Common myeloid progenitor, CD34-positive (primary cell): Measurements from ENCODE around the gene SGPP1.
"Not testable (repeated sequence)": the region's sequence is repeated elsewhere in the genome, so short reads cannot be mapped to it uniquely, and the experiment has no call there.

Experiments used
- CTCF ChIA-PET: fragments of 350-600 bp; sonication (Branson Sonifier 250); formaldehyde crosslinking; loops from one replicate; lab custom pipeline; 2021; ENCODE audit warnings: antibody characterized with exemption; lab: Charles Lee
- POLR2A ChIA-PET: fragments of 350-600 bp; sonication (Branson Sonifier 250); formaldehyde crosslinking; loops from one replicate; lab custom pipeline; 2021; ENCODE audit warnings: antibody characterized with exemption; lab: Charles Lee
- DNase-seq, 3 donors: peaks; one replicate each; pipeline versions ENCODE4 v3.0.0 to v3.0.0-alpha.2; 2013
- H3K27ac ChIP-seq, 2 experiments: 1 replicate in 1 of 2; 2 replicates in 1 of 2; pipeline ENCODE4 v1.7.0; 2013; ENCODE audit warnings: inconsistent platforms in 2 of 2, low read length in 2 of 2, mild to moderate bottlenecking in 2 of 2, low read depth in 1 of 2, moderate library complexity in 1 of 2; ENCODE audit not compliant: severe bottlenecking in 2 of 2, insufficient read depth in 1 of 2, poor library complexity in 1 of 2
- H3K27me3 ChIP-seq, 5 experiments: replicated peaks in 2 of 5; 1 replicate in 3 of 5; 2 replicates in 2 of 5; pipeline versions ENCODE4 v1.6.1 to v1.7.0; 2013; ENCODE audit warnings: low read length in 4 of 5, mild to moderate bottlenecking in 2 of 5, moderate library complexity in 2 of 5, inconsistent platforms in 1 of 5; ENCODE audit not compliant: insufficient read depth in 5 of 5, control insufficient read depth in 4 of 5
- H3K36me3 ChIP-seq, 4 experiments: 1 replicate in 2 of 4; 2 replicates in 2 of 4; pipeline versions ENCODE4 v1.6.1 to v1.7.0; 2013; ENCODE audit warnings: low read length in 3 of 4, control low read depth in 1 of 4, mild to moderate bottlenecking in 1 of 4; ENCODE audit not compliant: control insufficient read depth in 4 of 4, insufficient read depth in 4 of 4
- H3K4me1 ChIP-seq, 4 experiments: 1 replicate in 3 of 4; 2 replicates in 1 of 4; pipeline versions ENCODE4 v1.6.1 to v1.7.1; 2013; ENCODE audit warnings: low read length in 3 of 4, mild to moderate bottlenecking in 3 of 4, control low read depth in 1 of 4, inconsistent platforms in 1 of 4, moderate library complexity in 1 of 4; ENCODE audit not compliant: control insufficient read depth in 4 of 4, insufficient read depth in 4 of 4; ENCODE audit errors: control extremely low read depth in 1 of 4
- H3K4me3 ChIP-seq, 7 experiments: 1 replicate in 4 of 7; 2 replicates in 3 of 7; pipeline versions ENCODE4 v1.5.1 to v1.7.0; 2013; ENCODE audit warnings: mild to moderate bottlenecking in 7 of 7, low read length in 6 of 7, moderate library complexity in 6 of 7, inconsistent platforms in 2 of 7, low read depth in 2 of 7, control low read depth in 1 of 7; ENCODE audit not compliant: insufficient read depth in 4 of 7, control insufficient read depth in 1 of 7; ENCODE audit errors: extremely low read depth in 1 of 7
- H3K9me3 ChIP-seq, 5 experiments: 1 replicate in 4 of 5; 2 replicates in 1 of 5; pipeline versions ENCODE4 v1.6.1 to v1.7.1; 2013; ENCODE audit warnings: low read length in 4 of 5, mild to moderate bottlenecking in 2 of 5, inconsistent platforms in 1 of 5, low read depth in 1 of 5, moderate library complexity in 1 of 5; ENCODE audit not compliant: control insufficient read depth in 4 of 5, insufficient read depth in 2 of 5; ENCODE audit errors: control extremely low read depth in 1 of 5
- WGBS: methylation state at CpG from one replicate; pipeline ENCODE4 v1.1.5; 2013; ENCODE audit not compliant: insufficient coverage; 5-methylcytosine and 5-hydroxymethylcytosine counted together

SGPP1 gene

GRCh38 chr14:63670692-63671091 is 57.2 kb downstream of the SGPP1 start:
- CTCF ChIA-PET: no interaction called here
- no peaks in the 10 kb centered on the region for H3K27me3 ChIP-seq
- no peak overlapping the region for H3K27ac ChIP-seq
- DNase-seq: no peak
- POLR2A ChIA-PET: no interaction called here
- H3K9me3 ChIP-seq: no peaks in the 10 kb centered on the region
- H3K4me3 ChIP-seq: no peak overlapping the region
- H3K4me1 ChIP-seq: no peaks in the 10 kb centered on the region
- H3K36me3 ChIP-seq: no peaks in the 10 kb centered on the region

GRCh38 chr14:63666335-63666734 is 61.5 kb downstream of the SGPP1 start:
- CTCF ChIA-PET: interaction anchor here (0.8 kb wide), 1 partner anchor 26 kb away, joined by 3 read pairs; no protein-coding TSS in a partner anchor
- H3K4me3 ChIP-seq: no peak overlapping the region
- H3K27me3 ChIP-seq: no peaks in the 10 kb centered on the region
- WGBS: no CpG with 5 or more reads among the region's 1 CpG
- no peaks in the 10 kb centered on the region for H3K4me1 ChIP-seq
- no peaks in the 10 kb centered on the region for H3K9me3 ChIP-seq
- no peaks in the 10 kb centered on the region for H3K36me3 ChIP-seq
- no peak for DNase-seq
- POLR2A ChIA-PET: no interaction called here
- H3K27ac ChIP-seq: no peak overlapping the region

DNA sequence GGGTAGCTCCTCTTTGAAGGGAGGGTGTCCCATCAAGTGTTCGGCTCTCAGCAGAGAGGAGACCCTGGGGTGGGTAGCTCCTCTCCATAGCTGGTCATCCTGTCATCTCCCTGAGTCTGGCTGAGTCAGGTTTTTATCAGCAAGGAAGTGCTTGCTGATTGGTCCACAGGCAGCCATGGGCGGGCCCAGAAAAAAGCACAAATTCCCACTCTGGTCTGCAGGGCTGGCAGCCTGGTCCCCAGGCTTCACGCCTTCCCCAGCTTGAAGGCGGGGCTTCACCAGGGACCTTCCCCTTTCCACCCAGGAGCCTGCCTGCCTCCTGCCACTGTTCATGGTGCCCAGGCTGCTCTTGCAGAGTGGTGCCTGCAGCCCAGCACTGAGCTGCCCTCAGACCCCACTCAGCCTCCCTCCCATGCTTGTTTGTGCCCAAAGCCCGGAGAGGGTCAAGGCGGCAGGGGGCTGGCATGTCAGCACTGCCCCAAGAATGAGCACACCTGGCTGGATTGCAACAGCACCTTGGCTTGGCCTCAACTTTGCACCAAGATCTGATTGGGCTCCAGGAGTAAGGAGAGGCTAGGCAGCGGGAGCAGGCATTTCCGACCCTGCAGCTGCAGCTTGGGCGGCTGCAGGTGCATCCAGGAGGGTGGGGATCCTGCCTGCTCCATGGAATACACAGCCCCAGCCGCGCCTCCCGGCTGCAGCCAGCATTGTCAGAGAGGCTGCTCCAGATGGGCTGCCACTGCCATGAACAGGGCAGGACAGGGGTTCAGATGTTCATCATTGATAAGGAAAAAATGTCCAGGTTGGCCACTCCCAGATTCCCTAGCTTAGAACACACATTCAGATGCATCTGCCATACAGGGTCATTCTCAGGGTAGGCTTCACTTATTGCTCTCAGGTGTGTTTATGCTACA is 64.2 kb downstream of the SGPP1 start:
- Histone ChIP-seq H3K36me3 (peaks cover 0 to 2% (median 0%) of the 10 kb centered on the region in 4 experiments), H3K4me3 (no peak overlapping the region), H3K9me3 (no peaks in the 10 kb centered on the region), H3K27me3 (no peaks in the 10 kb centered on the region), H3K4me1 (no peaks in the 10 kb centered on the region), H3K27ac (no peak overlapping the region)
- CTCF ChIA-PET: interaction anchor here (1.1 to 1.3 kb wide), 2 partner anchors 12 to 30 kb away, joined by 3 to 4 read pairs; no protein-coding TSS in a partner anchor
- POLR2A ChIA-PET: interaction anchor here (0.7 kb wide), 1 partner anchor 62 kb away, joined by 3 read pairs; no protein-coding TSS in a partner anchor
- DNase-seq: no peak
- WGBS: 97% methylated on average over 12 of the region's 12 CpGs

GRCh38 chr14:63662776-63663175 is 65.1 kb downstream of the SGPP1 start:
- H3K9me3 ChIP-seq: no peaks in the 10 kb centered on the region
- H3K27ac ChIP-seq: no peak overlapping the region
- no peaks in the 10 kb centered on the region for H3K27me3 ChIP-seq
- H3K36me3 ChIP-seq: peaks cover 0 to 2% (median 0%) of the 10 kb centered on the region in 4 experiments
- ChIA-PET CTCF (no interaction called here), POLR2A (interaction anchor here (0.7 kb wide), 1 partner anchor 63 kb away, joined by 3 read pairs; no protein-coding TSS in a partner anchor)
- 99% methylated on average over 6 of the region's 8 CpGs for WGBS
- no peak for DNase-seq
- no peak overlapping the region for H3K4me3 ChIP-seq
- H3K4me1 ChIP-seq: no peaks in the 10 kb centered on the region

DNA sequence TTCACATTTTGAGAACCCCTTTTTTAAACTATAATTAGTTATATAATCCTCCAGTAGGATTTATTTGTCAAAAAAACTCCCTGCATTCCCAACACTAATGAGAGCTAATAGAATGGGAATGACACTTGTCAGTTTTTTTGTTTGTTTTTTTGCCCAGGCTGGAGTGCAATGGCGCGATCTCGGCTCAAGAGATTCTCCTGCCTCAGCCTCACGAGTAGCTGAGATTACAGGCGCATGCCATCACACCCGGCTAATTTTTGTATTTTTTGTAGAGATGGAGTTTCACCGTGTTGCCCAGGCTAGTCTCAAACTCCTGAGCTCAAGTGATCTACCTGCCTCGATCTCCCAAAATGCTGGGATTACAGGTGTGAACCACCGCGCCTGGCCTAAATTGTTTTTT is 66.0 kb downstream of the SGPP1 start:
- H3K9me3 ChIP-seq, DNase-seq, H3K27me3 ChIP-seq, H3K4me3 ChIP-seq, H3K4me1 ChIP-seq, H3K36me3 ChIP-seq, POLR2A ChIA-PET, H3K27ac ChIP-seq: not testable (repeated sequence)
- 98% methylated on average over 8 of the region's 10 CpGs for WGBS
- CTCF ChIA-PET: interaction anchor here (0.8 kb wide), 1 partner anchor 17 kb away, joined by 3 read pairs; no protein-coding TSS in a partner anchor

- CTCF ChIA-PET: no interaction called here
- peaks cover 0 to 7% (median 0%) of the 10 kb centered on the region in 4 experiments for H3K4me1 ChIP-seq
- H3K27me3 ChIP-seq: no peaks in the 10 kb centered on the region
- no peak overlapping the region for H3K27ac ChIP-seq
- no peaks in the 10 kb centered on the region for H3K9me3 ChIP-seq
- POLR2A ChIA-PET: no interaction called here
- WGBS: 100% methylated on average over 2 of the region's 4 CpGs
- no peak for DNase-seq
- H3K4me3 ChIP-seq: no peak overlapping the region
- peaks cover 0 to 2% (median 0%) of the 10 kb centered on the region in 4 experiments for H3K36me3 ChIP-seq
These were observed 68.1 kb downstream of the SGPP1 start for GRCh38 chr14:63659726-63660125.

DNA sequence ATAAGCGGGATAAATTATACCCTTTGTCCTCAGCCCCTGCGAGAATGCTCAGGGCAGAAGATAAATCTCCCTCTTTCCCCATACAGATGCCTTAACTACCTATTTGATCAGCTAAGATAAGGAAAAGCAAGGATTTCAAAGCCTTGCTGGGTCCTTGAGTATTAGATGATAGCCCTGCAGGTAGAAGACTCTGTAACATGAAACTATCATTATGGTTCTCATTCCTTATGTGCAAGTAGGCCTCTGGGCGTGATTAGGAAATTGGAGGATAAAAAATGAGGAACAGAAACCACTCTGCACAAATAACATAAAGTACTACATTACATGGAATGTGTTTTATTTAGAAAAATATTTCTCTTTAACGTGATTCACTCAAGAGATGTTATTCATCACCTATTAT is 71.7 kb downstream of the SGPP1 start:
- Histone ChIP-seq H3K27ac (no peak overlapping the region), H3K27me3 (no peaks in the 10 kb centered on the region), H3K4me1 (peaks cover 0 to 7% (median 0%) of the 10 kb centered on the region in 4 experiments), H3K36me3 (peaks cover 0 to 2% (median 0%) of the 10 kb centered on the region in 4 experiments), H3K9me3 (no peaks in the 10 kb centered on the region), H3K4me3 (no peak overlapping the region)
- ChIA-PET POLR2A (no interaction called here), CTCF (interaction anchor here (1.1 kb wide), 1 partner anchor 53 kb away, joined by 3 read pairs; no protein-coding TSS in a partner anchor)
- 80% methylated on average over 1 of the region's 4 CpGs for WGBS
- no peak for DNase-seq
